PFSK-1 (cell line): ENCODE measurements around the gene EEF1AKMT4.

ENCODE experiments used
- POLR2AphosphoS5 ChIP-seq: IDR thresholded peaks from 2 replicates; pipeline ENCODE4 v1.6.1; 2012; ENCODE audit warnings: low read depth, mild to moderate bottlenecking, control low read depth, low read length, moderate library complexity
- REST ChIP-seq, 2 experiments: IDR thresholded peaks; 2 replicates each; pipeline versions ENCODE4 v1.6.1 to v1.8.0; 2011 to 2012; ENCODE audit warnings: low read depth in 2 of 2, low read length in 2 of 2, control low read depth in 1 of 2, inconsistent platforms in 1 of 2, mild to moderate bottlenecking in 1 of 2, moderate library complexity in 1 of 2; ENCODE audit not compliant: insufficient read depth in 1 of 2
- TAF1 ChIP-seq: IDR thresholded peaks from 2 replicates; pipeline ENCODE4 v1.6.1; 2012; ENCODE audit warnings: low read length, control low read depth, borderline replicate concordance; ENCODE audit not compliant: insufficient read depth

DNA sequence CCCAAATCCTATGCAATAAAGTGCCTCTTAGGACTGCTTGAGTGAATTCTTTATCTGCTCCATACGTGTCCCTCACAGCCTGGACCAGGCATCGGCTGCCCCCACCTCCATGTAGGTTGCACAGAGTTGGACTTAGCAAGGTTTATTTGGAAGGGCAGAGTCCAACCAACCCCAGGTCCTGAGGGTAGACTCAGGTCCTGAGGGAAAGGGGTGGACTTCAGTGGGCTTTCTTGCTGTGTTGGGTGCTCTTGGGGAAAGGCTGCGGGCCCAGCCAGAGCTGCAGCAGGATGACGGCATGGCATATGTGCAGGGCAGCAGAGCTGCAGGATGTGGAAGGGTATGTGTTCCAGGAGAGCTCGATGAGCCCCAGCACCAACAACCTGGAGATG lies 7.2 kb upstream of the EEF1AKMT4 start:
- TF ChIP-seq TAF1: no peak
- TF ChIP-seq POLR2AphosphoS5: no peak
- no peak for TF ChIP-seq REST (IDR thresholded peaks at IDR 0.05; ENCODE audit: insufficient read depth in 1 of 2, low read depth in 2 of 2, low read length in 2 of 2)
